GM12878 (cell line): ENCODE measurements around the gene VWA8. TPM values are rescaled to one million over a fixed set of nuclear protein-coding genes. Genes with fewer than 3 reads are reported as not detected.

Source experiments
- ATAC-seq: fragments of 200-7000 bp; cut with Tn5 transposase; 3 replicates; pipeline ENCODE4 v1.9.1; 2020; ENCODE audit warnings: mild to moderate bottlenecking, moderate library complexity
- BruUV-seq: library from RNA; stranded (reverse); fragments of 400-500 nt; replicated peaks from 2 replicates; lab custom pipeline; 2021; lab: Mats Ljungman, UMichigan
- CTCF ChIA-PET: fragments of 300-600 bp; sonication (Branson Sonifier 250); formaldehyde crosslinking; extraction: SDS; loops from one replicate; lab custom pipeline; 2021; ENCODE audit warnings: inconsistent platforms; lab: Yijun Ruan, JAX
- POLR2A ChIA-PET: fragments of 350-600 bp; formaldehyde crosslinking; extraction: SDS; loops from one replicate; lab custom pipeline; 2021; ENCODE audit warnings: inconsistent platforms; lab: Charles Lee
- RAD21 ChIA-PET: fragments of 300-600 bp; sonication (Branson Sonifier 250); formaldehyde crosslinking; loops from one replicate; lab custom pipeline; 2023; ENCODE audit warnings: antibody characterized with exemption; ENCODE audit not compliant: unreplicated experiment; lab: Charles Lee
- SMC1A ChIA-PET: fragments of 300-600 bp; sonication (Branson Sonifier 250); formaldehyde crosslinking; loops from one replicate; lab custom pipeline; 2023; ENCODE audit not compliant: unreplicated experiment, uncharacterized antibody; lab: Charles Lee
- DNase-seq: peaks from one replicate; pipeline ENCODE4 v3.0.0-alpha.2; 2011; ENCODE audit warnings: low read depth, low spot score
- FAIRE-seq: peaks from 3 replicates; lab custom pipeline; 2011; peaks lifted over from hg19 to GRCh38; lab: Jason Lieb, UNC
- H2AFZ ChIP-seq: 2 replicates; pipeline ENCODE4 v1.6.0; 2011; ENCODE audit warnings: low read depth, low read length, control low read depth; ENCODE audit not compliant: control insufficient read depth
- H3K27ac ChIP-seq: 2 replicates; pipeline ENCODE4 v1.5.1; 2011; ENCODE audit warnings: control low read depth; ENCODE audit not compliant: control insufficient read depth, insufficient read depth
- H3K27me3 ChIP-seq, 2 experiments: replicated peaks in 1 of 2; 2 replicates each; pipeline versions ENCODE4 v1.6.0 to v1.6.1; 2011; ENCODE audit warnings: low read length in 1 of 2; ENCODE audit not compliant: control insufficient read depth in 2 of 2, insufficient read depth in 2 of 2
- H3K36me3 ChIP-seq, 2 experiments: 2 replicates each; pipeline ENCODE4 v1.5.1; 2011; ENCODE audit warnings: low read length in 1 of 2; ENCODE audit not compliant: control insufficient read depth in 2 of 2, insufficient read depth in 2 of 2
- H3K4me1 ChIP-seq: 2 replicates; pipeline ENCODE4 v1.6.1; 2011; ENCODE audit warnings: mild to moderate bottlenecking, low read length, moderate library complexity, mixed read lengths; ENCODE audit not compliant: control insufficient read depth, insufficient read depth
- H3K4me2 ChIP-seq: 2 replicates; pipeline ENCODE4 v1.6.0; 2011; ENCODE audit warnings: control low read depth; ENCODE audit not compliant: control insufficient read depth, insufficient read depth
- H3K4me3 ChIP-seq: fragments of 200-600 bp; sonication (generic); 2 replicates; pipeline ENCODE4 v1.5.1; 2016
- H3K79me2 ChIP-seq: 2 replicates; pipeline ENCODE4 v1.6.0; 2011; ENCODE audit warnings: low read length; ENCODE audit not compliant: control insufficient read depth, insufficient read depth
- H3K9ac ChIP-seq: 2 replicates; pipeline ENCODE4 v1.8.0; 2011; ENCODE audit warnings: low read length, control low read depth, mixed read lengths; ENCODE audit not compliant: control insufficient read depth, insufficient read depth
- H3K9me3 ChIP-seq: replicated peaks from 3 replicates; pipeline ENCODE4 v1.5.1; 2011; ENCODE audit warnings: mild to moderate bottlenecking, low read length; ENCODE audit not compliant: control insufficient read depth, insufficient read depth
- H4K20me1 ChIP-seq: 2 replicates; pipeline ENCODE4 v1.6.0; 2011; ENCODE audit not compliant: control insufficient read depth, insufficient read depth
- BACH1 ChIP-seq: fragments of 450-650 bp; IDR thresholded peaks from 2 replicates; pipeline ENCODE4 v1.6.1; 2017; ENCODE audit warnings: mild to moderate bottlenecking, borderline replicate concordance
- BHLHE40 ChIP-seq, 2 experiments: fragments of 450-650 bp in 1 of 2; IDR thresholded peaks; 2 replicates each; pipeline ENCODE4 v1.6.1; 2011 to 2017; ENCODE audit warnings: low read depth in 2 of 2, borderline replicate concordance in 1 of 2, improper control_type of control experiment in 1 of 2, low read length in 1 of 2, mild to moderate bottlenecking in 1 of 2
- CHD4 ChIP-seq: fragments of 200-600 bp; sonication (generic); IDR thresholded peaks from 2 replicates; pipeline ENCODE4 v1.6.1; 2016; ENCODE audit warnings: mild to moderate bottlenecking
- ESRRA ChIP-seq: IDR thresholded peaks from 2 replicates; pipeline ENCODE4 v1.6.1; 2012; ENCODE audit warnings: mild to moderate bottlenecking, low read length, improper control_type of control experiment
- HCFC1 ChIP-seq: fragments of 150-350 bp; IDR thresholded peaks from 2 replicates; pipeline ENCODE4 v1.6.1; 2014; ENCODE audit warnings: low read length
- IRF4 ChIP-seq: IDR thresholded peaks from 2 replicates; pipeline ENCODE4 v1.6.1; 2011; ENCODE audit warnings: low read depth, low read length
- MEF2B ChIP-seq: fragments of 450-650 bp; IDR thresholded peaks from 2 replicates; pipeline ENCODE4 v1.6.1; 2018; ENCODE audit warnings: mild to moderate bottlenecking, moderate library complexity; ENCODE audit not compliant: partially characterized antibody, poor library complexity, severe bottlenecking
- MXI1 ChIP-seq: fragments of 150-350 bp; IDR thresholded peaks from 2 replicates; pipeline ENCODE4 v1.6.1; 2011; ENCODE audit warnings: low read depth, mild to moderate bottlenecking, inconsistent platforms, low read length, improper control_type of control experiment
- NFIC ChIP-seq: IDR thresholded peaks from 2 replicates; pipeline ENCODE4 v1.6.1; 2012; ENCODE audit warnings: low read depth, mild to moderate bottlenecking, inconsistent platforms, low read length, moderate library complexity
- PML ChIP-seq: IDR thresholded peaks from 2 replicates; pipeline ENCODE4 v1.6.1; 2012; ENCODE audit warnings: low read length, inconsistent platforms
- POLR2AphosphoS5 ChIP-seq: IDR thresholded peaks from 2 replicates; pipeline ENCODE4 v1.6.1; 2011; ENCODE audit warnings: mild to moderate bottlenecking, low read length, inconsistent platforms
- STAT3 ChIP-seq: IDR thresholded peaks from 2 replicates; pipeline ENCODE4 v1.6.1; 2011; ENCODE audit warnings: low read depth, low read length, improper control_type of control experiment
- TCF7 ChIP-seq: IDR thresholded peaks from 2 replicates; pipeline ENCODE4 v1.6.1; 2014; ENCODE audit warnings: antibody characterized with exemption, borderline replicate concordance
- YBX1 ChIP-seq: fragments of 450-650 bp; IDR thresholded peaks from 2 replicates; pipeline ENCODE4 v1.6.1; 2016; ENCODE audit warnings: antibody characterized with exemption
- WGBS: methylation state at CpG from one replicate; pipeline ENCODE4 v1.1.6; 2016; ENCODE audit warnings: low lambda C conversion rate; ENCODE audit not compliant: insufficient replicate concordance, insufficient coverage; ENCODE audit errors: missing lambda C conversion rate; 5-methylcytosine and 5-hydroxymethylcytosine counted together
- in situ Hi-C: fragments of 300-500 bp; cut with MboI; formaldehyde crosslinking; loops from 9 replicates; pipeline ENCODE4 v1.14.3; 2018; ENCODE audit warnings: mixed read lengths
- intact Hi-C: fragments of 100-400 bp; cut with micrococcal nuclease; formaldehyde crosslinking; loops from one replicate; pipeline ENCODE4 v1.14.2; 2022; ENCODE audit not compliant: unreplicated experiment
- polyA plus RNA-seq, 11 experiments: library from polyadenylated mRNA; depleted of rRNA in 4 of 11; unstranded in 6 of 11; stranded (reverse) in 5 of 11; fragments of >200 nt; fragmentation: Nextera tagmentation in 4 of 11; fragmentation: Illumina TruSeq in 1 of 11; extraction: Ambion mirVana in 4 of 11; extraction: Trizol in 1 of 11; gene quantifications; 1 replicate in 1 of 11; 2 replicates in 10 of 11; pipeline versions ENCODE4 v1.2.1 to v1.2.3, GENCODE V29; 2011 to 2016; ENCODE audit warnings: inconsistent platforms in 2 of 11, missing spikeins in 2 of 11, low read depth in 1 of 11
- total RNA-seq, 4 experiments: library from RNA; depleted of rRNA in 3 of 4; stranded (reverse); fragments of >200 nt in 3 of 4; fragmentation: Illumina TruSeq in 1 of 4; extraction: Trizol in 1 of 4; gene quantifications; 2 replicates each; pipeline versions ENCODE4 v1.2.1 to v1.2.3, GENCODE V29; 2013 to 2021
- TF ChIP-seq, protein P1 (sequence below): fragments of 450-650 bp; IDR thresholded peaks from 2 replicates; pipeline ENCODE4 v1.6.1; 2017; ENCODE audit warnings: borderline replicate concordance
- TF ChIP-seq, protein P2 (sequence below): fragments of 450-650 bp; IDR thresholded peaks from 2 replicates; pipeline ENCODE4 v1.6.1; 2017; ENCODE audit warnings: antibody characterized with exemption, mild to moderate bottlenecking, moderate library complexity

Gene VWA8
- total and polyA plus RNA-seq, 10 of the 15 experiments (the other 5 are each of a cell fraction or from before 2014, with no cell fraction given), result 3.0 to 21.8 (median 13.5) TPM

DNA sequence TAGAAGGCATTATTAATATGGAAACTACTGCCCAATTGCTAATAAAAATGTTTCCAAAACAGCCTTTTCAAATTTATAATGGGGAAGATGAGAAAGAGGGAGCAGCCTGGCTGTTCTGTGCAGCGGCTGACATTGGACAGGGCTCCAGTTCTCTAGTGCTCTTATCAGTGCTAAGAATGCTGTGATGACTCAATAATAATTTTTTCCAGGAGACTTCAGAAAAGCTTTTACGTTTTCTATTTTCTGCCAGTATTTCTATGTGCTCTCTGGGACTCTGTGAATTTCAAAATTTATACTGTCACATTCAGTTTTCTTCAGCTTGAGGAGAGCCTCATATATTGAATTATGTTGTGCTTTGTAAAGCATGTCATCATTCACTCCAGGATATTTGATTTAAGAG lies 209.6 kb downstream of the VWA8 start:
- Histone ChIP-seq H2AFZ (no peak overlapping the region), H4K20me1 (no peaks in the 10 kb centered on the region), H3K9ac (no peak overlapping the region), H3K36me3 (no peaks in the 10 kb centered on the region), H3K4me3 (no peak overlapping the region), H3K4me2 (no peak overlapping the region), H3K4me1 (no peaks in the 10 kb centered on the region), H3K79me2 (no peaks in the 10 kb centered on the region), H3K27me3 (no peaks in the 10 kb centered on the region), H3K9me3 (no peaks in the 10 kb centered on the region)
- ATAC-seq (no peak), FAIRE-seq (no peak), DNase-seq (no peak)
- SMC1A ChIA-PET, result no interaction called here
- RAD21 ChIA-PET, result no interaction called here
- POLR2A ChIA-PET, result interaction anchor here (1.6 kb wide), 1 partner anchor 9 kb away, joined by 5 read pairs; no protein-coding TSS in a partner anchor
- 97% methylated on average over 2 of the region's 2 CpGs for WGBS
- no TSS peak for BruUV-seq
- CTCF ChIA-PET, result interaction anchor here (0.6 kb wide), 2 partner anchors 14 to 372 kb away, joined by 3 read pairs; no protein-coding TSS in a partner anchor
- in situ Hi-C loops, result no loop called here
- TF ChIP-seq NFIC (no peak), BHLHE40 (IDR thresholded peaks at IDR 0.05; ENCODE audit: borderline replicate concordance in 1 of 2, low read depth in 2 of 2, low read length in 1 of 2) (no peak), ESRRA (no peak), BACH1 (no peak)
- TF ChIP-seq, protein P1, sequence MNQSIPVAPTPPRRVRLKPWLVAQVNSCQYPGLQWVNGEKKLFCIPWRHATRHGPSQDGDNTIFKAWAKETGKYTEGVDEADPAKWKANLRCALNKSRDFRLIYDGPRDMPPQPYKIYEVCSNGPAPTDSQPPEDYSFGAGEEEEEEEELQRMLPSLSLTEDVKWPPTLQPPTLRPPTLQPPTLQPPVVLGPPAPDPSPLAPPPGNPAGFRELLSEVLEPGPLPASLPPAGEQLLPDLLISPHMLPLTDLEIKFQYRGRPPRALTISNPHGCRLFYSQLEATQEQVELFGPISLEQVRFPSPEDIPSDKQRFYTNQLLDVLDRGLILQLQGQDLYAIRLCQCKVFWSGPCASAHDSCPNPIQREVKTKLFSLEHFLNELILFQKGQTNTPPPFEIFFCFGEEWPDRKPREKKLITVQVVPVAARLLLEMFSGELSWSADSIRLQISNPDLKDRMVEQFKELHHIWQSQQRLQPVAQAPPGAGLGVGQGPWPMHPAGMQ, result no peak
- TF ChIP-seq, all 136 proteins: peak for 0
- H3K27ac ChIP-seq, result no peak overlapping the region
- intact Hi-C loops, result no loop called here

DNA sequence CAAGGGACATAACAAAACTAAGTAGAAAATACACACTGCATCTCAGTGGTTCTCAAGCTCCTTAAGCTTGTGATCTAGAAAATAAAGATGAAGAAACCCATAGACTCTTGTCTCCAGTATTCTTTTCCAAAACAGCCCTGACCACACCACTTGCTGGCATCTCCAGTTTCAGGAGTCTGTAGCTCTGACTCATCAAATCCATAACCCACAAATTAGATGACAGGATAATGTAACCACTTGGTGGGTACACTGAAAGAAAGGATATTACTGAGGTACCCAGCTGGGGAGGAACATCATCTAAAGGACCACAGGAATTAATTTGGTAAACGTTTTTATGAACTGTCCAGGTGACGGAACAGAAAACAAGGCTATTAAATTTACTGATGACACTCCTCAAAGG lies 214.7 kb downstream of the VWA8 start:
- no peak overlapping the region for H3K4me2 ChIP-seq
- H2AFZ ChIP-seq, result no peak overlapping the region
- WGBS, result 98% methylated on average over 2 of the region's 2 CpGs
- ATAC-seq (no peak), DNase-seq (no peak), FAIRE-seq (no peak)
- no TSS peak for BruUV-seq
- H3K9ac ChIP-seq, result no peak overlapping the region
- H3K27ac ChIP-seq, result no peak overlapping the region
- ChIA-PET RAD21 (no interaction called here), POLR2A (no interaction called here), SMC1A (no interaction called here), CTCF (no interaction called here)
- H3K9me3 ChIP-seq, result no peaks in the 10 kb centered on the region
- no peaks in the 10 kb centered on the region for H3K27me3 ChIP-seq
- intact Hi-C loops (no loop called here), in situ Hi-C loops (no loop called here)
- H3K79me2 ChIP-seq, result no peaks in the 10 kb centered on the region
- no peak overlapping the region for H3K4me3 ChIP-seq
- H4K20me1 ChIP-seq, result no peaks in the 10 kb centered on the region
- no peaks in the 10 kb centered on the region for H3K36me3 ChIP-seq
- H3K4me1 ChIP-seq, result no peaks in the 10 kb centered on the region
- TF ChIP-seq MXI1 (no peak), YBX1 (no peak), HCFC1 (no peak), CHD4 (no peak), TCF7 (no peak), IRF4 (no peak), MEF2B (no peak), STAT3 (no peak), PML (no peak), POLR2AphosphoS5 (no peak)
- TF ChIP-seq, protein P2, sequence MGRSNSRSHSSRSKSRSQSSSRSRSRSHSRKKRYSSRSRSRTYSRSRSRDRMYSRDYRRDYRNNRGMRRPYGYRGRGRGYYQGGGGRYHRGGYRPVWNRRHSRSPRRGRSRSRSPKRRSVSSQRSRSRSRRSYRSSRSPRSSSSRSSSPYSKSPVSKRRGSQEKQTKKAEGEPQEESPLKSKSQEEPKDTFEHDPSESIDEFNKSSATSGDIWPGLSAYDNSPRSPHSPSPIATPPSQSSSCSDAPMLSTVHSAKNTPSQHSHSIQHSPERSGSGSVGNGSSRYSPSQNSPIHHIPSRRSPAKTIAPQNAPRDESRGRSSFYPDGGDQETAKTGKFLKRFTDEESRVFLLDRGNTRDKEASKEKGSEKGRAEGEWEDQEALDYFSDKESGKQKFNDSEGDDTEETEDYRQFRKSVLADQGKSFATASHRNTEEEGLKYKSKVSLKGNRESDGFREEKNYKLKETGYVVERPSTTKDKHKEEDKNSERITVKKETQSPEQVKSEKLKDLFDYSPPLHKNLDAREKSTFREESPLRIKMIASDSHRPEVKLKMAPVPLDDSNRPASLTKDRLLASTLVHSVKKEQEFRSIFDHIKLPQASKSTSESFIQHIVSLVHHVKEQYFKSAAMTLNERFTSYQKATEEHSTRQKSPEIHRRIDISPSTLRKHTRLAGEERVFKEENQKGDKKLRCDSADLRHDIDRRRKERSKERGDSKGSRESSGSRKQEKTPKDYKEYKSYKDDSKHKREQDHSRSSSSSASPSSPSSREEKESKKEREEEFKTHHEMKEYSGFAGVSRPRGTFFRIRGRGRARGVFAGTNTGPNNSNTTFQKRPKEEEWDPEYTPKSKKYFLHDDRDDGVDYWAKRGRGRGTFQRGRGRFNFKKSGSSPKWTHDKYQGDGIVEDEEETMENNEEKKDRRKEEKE, result no peak
